HK-2 (cell line): ENCODE results near the gene CASK.
"Not testable (repeated sequence)": the region's sequence is repeated elsewhere in the genome, so short reads cannot be mapped to it uniquely, and the experiment has no call there.

ENCODE experiments used
- DNase-seq: peaks from one replicate; pipeline ENCODE4 v3.0.0-alpha.2; 2018; ENCODE audit not compliant: unreplicated experiment

CASK gene

GRCh38 chrX:41693024-41693423, 230.3 kb downstream of the CASK start:
- DNase-seq, result no peak

- DNase-seq, result no peak
Observed at GRCh38 chrX:41692162-41692749, 231.1 kb downstream of the CASK start.

- no peak for DNase-seq
Observed at GRCh38 chrX:41689711-41690110, 233.6 kb downstream of the CASK start.

- no peak for DNase-seq
Observed at GRCh38 chrX:41688835-41689234, 234.5 kb downstream of the CASK start, which contains the start of gene GPR34. GPR34 (plus strand) TSS chrX:41688973; CDS start chrX:41695634, 6,661 bp downstream.

- no peak for DNase-seq
Observed at GRCh38 chrX:41688156-41688555, 235.2 kb downstream of the CASK start.

GRCh38 chrX:41686788-41687187, 236.6 kb downstream of the CASK start:
- no peak for DNase-seq

GRCh38 chrX:41684940-41685339, 238.4 kb downstream of the CASK start:
- no peak for DNase-seq

- no peak for DNase-seq
Observed at GRCh38 chrX:41684138-41684537, 239.2 kb downstream of the CASK start.

GRCh38 chrX:41677183-41678060, 245.9 kb downstream of the CASK start:
- DNase-seq, result no peak

- DNase-seq, result not testable (repeated sequence)
Observed at GRCh38 chrX:41676361-41676760, 247.0 kb downstream of the CASK start.

- DNase-seq, result no peak
Observed at GRCh38 chrX:41672643-41673042, 250.7 kb downstream of the CASK start.

- no peak for DNase-seq
Observed at GRCh38 chrX:41671082-41671481, 252.3 kb downstream of the CASK start.

GRCh38 chrX:41670112-41670511, 253.2 kb downstream of the CASK start:
- no peak for DNase-seq

GRCh38 chrX:41667631-41668030, 255.7 kb downstream of the CASK start:
- DNase-seq, result no peak

- DNase-seq, result no peak
Observed at GRCh38 chrX:41666251-41666650, 257.1 kb downstream of the CASK start.

GRCh38 chrX:41665686-41666085, 257.7 kb downstream of the CASK start:
- DNase-seq, result no peak

GRCh38 chrX:41664908-41665307, 258.4 kb downstream of the CASK start:
- DNase-seq, result no peak

- no peak for DNase-seq
Observed at GRCh38 chrX:41664375-41664901, 258.9 kb downstream of the CASK start.

GRCh38 chrX:41661366-41662095, 261.8 kb downstream of the CASK start:
- no peak for DNase-seq

GRCh38 chrX:41655631-41656030, 267.7 kb downstream of the CASK start:
- no peak for DNase-seq

- no peak for DNase-seq
Observed at GRCh38 chrX:41655101-41655500, 268.3 kb downstream of the CASK start.

- DNase-seq, result no peak
Observed at GRCh38 chrX:41653125-41653524, 270.2 kb downstream of the CASK start.
